SW480 (cell line): ENCODE data around the gene MDH1B.
"Not testable (repeated sequence)": the region's sequence is repeated elsewhere in the genome, so short reads cannot be mapped to it uniquely, and the experiment has no call there.

ENCODE experiments used
- DNase-seq: peaks from one replicate; pipeline ENCODE4 v3.0.0-alpha.2; 2016; ENCODE audit warnings: low spot score

The MDH1B gene

GRCh38 chr2:206766057-206766930, 1.2 kb upstream of the MDH1B start:
- no peak for DNase-seq

GRCh38 chr2:206764673-206765241, 371 bp downstream of the MDH1B start:
- DNase-seq = peak; percentile 3

DNA sequence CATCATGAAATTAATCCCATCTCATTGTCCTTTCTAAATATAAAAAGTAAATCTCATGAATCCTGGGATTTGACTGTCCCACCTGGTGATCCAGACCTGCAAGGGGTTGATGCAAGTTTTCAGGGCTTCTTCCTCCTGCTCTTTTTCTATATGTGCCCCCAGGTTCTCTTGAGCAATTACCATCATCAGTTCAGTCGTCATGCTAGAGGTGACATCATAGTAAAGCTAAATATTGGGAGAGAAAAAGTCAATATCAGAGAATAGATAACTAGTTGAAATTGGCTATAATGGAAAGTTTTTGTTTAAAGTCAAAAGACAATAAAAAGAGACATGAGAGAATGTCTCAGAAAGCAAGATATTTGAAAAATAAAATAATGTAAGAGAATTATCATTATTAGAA, 8.3 kb downstream of the MDH1B start:
- no peak for DNase-seq

DNA sequence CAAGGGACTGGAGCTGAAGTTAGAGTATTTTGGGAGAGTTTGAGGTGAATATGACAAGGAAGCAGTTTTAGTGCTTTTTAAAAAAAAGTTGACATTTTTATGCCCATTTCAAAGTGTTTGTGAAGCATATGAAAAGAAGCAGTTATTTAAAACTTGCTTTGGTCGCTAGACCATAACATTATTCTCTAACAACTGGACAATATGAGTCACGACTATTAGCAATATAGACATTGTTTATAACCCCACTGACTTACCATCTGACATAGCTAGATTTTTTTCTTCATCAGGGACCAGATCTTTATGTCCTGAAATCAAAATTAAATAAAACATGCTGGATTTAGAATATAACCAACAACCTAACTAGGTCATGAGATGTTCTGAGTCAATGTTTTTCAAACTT, 24.3 kb downstream of the MDH1B start:
- DNase-seq = no peak

- DNase-seq = no peak
Observed at GRCh38 chr2:206739271-206739670, 25.9 kb downstream of the MDH1B start.

DNA sequence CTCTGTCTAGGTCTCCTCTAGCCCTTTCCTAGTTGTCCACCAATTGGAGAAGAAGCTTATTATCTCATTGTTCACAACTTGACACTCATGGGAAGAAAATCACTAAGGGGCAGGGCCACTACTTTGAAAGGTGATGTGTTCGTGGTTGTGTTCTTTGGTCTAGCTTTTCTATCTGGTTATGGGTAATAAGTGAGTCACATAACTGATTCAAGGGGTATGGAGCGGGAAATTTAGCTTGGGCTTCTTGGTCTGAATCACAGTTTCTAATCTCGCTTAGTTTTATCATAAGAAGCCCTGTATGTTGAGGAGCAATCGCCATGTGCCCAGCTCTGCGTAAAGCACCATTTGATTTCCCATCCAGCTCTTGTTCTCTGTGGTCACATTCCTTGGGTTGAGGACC, 28.2 kb downstream of the MDH1B start:
- no peak for DNase-seq

DNA sequence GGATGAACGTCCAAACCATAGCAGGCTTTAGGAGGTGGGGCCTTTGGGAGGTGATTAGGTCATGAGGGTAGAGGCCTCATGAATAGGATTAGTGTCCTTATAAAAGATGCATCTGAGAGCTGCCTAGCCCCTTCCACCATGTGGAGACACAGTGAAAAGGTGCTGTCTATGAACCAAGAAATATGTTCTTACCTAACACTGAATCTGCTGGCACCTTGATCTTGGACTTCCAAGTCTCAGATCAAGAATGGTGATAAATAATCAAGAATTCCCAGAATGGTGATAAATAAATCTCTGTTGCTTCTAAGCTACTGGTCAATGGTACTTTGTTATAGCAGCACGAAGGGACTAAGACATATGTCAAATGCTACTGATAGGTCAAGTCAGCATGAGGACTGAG, 31.8 kb downstream of the MDH1B start:
- no peak for DNase-seq

DNA sequence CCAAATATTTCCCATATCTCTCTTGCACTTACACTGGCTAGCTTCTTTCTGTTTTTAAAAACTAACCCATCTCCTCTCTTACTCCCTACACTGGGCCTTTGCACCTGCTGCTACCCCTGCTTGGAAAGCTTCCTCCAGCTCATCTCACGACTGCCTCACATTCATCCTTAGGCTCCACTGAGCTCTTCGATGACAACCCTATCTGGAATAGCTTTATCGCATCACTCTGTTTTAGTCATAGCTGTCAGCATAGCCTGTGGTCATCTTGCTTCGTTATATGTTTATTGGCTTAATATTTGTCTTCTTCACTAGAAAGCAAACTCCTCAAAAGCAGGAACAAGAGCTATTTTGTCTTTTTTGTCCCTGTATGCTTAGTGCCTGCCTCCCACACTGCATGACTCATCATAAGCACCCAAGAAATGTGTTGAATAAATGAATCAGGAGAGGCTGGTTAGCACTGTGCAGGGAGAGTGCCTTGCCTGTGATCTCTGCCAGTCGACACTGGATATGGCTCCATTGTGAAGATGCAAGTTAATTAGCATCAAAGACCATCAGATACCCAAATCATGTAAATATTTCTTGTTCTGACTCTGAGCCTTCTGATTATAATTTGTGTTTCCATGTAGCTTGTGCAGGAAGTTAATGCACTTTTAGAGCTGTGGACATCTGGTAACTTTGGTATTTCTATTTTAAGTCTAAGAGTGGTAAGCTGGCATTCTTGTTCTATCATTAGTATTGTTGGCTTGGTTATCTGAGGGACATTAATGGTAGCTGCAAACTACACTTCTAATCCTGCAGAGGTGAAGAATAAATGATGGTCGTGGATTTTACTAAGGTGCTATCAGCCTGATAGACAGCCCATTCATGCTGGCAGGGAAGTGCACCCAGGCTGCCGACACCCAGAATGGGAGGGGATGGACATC, 36.6 kb downstream of the MDH1B start:
- DNase-seq = peak; percentile 24

GRCh38 chr2:206727287-206727686, 37.8 kb downstream of the MDH1B start:
- no peak for DNase-seq

GRCh38 chr2:206723288-206723687, 41.8 kb downstream of the MDH1B start:
- no peak for DNase-seq

DNA sequence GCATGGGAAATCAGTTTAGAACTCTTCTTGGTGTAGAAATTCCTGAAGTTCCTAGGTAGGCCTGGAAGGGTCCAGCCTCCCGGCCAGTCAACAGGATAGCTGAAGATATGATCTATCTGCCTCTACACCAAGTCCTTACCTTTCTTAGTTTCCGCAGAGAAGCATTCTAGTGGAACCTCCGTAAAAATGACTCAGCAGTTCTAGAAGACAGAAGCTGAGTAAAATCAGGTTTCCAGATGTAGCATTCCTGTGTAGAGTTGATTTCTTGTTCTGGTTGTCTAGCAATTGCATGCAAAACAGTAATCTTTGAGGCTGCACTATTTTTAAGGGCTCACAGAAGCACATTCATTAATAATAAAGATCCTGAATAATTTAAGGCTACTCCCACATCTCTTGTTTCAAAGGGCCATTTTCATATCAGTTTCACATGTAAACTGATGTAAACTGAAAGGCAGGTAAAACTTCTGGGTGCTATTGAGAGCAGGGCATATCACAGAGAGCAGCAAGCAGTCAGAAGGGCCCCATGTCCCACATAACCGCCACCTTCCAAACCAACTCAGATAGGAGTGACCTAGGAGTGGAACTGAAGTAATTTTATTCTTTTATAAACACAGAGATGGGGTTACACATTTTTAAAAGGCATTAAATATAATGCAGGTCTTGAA, 43.7 kb downstream of the MDH1B start:
- no peak for DNase-seq

DNA sequence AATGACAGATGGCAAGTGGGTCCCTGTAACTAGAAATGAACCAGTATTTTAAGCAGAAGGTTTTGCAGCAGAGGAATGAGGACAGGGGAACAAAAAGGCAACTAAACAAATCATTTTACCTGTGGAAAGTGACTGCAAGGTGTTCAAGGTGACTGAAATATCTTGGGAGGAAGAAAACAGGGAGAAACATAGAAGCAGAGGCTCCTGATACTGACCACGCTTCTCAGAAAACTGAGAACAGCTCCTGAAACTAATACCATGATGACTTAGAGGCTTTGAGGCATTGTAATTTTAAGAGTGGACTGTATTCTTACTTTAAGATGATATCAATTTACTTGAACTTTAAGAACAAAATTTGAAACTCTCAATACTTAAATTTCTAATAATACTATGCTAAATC, 46.8 kb downstream of the MDH1B start, which contains the start of gene DYTN:
Gene DYTN (minus strand): TSS at position 101 of the 400 bp plus-strand sequence. CDS start 117 bp downstream, outside the sequence.
- DNase-seq = no peak

- no peak for DNase-seq
Observed at GRCh38 chr2:206716623-206717022, 48.5 kb downstream of the MDH1B start.

- not testable (repeated sequence) for DNase-seq
Observed at GRCh38 chr2:206715183-206715582, 49.9 kb downstream of the MDH1B start.

DNA sequence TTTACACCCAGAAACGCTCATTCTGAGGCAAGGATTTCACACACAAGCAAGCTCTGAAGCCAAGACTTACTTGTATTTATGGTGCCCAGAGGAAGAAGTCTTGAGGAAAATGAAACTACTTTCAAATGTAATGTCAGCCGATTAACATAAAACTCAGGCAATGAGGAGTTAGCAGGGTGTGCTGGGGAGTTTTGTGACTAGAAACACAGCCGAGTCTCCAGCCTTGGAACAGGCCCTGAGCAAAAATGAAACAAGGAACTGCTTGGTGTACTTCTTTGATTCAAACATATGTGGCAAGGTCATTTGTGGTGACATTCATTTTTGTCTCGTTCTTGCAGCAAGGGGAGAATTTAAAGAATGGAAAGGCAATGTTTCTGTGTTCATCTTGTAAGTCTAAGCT, 51.4 kb downstream of the MDH1B start:
- no peak for DNase-seq

DNA sequence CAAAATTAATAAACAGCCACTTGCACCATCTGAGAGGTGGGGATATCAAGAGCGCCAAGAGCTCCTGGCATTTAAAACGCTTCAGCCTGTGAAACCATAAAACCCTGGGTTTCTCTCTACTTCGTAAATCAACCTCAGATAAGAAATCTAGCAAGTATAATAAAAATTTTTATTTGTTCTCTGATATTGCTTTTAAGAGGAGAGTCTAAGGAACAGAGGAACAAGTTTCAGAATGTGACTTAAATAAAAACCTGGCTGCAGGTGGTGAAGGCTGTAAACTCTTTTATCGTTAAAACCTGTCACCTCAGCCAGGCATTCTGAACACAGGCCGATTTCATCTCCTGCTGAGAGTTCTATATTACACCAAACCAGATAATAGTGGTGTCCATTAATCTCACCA, 56.8 kb downstream of the MDH1B start:
- DNase-seq = no peak

- DNase-seq = no peak
Observed at GRCh38 chr2:206707164-206707701, 57.9 kb downstream of the MDH1B start.

DNA sequence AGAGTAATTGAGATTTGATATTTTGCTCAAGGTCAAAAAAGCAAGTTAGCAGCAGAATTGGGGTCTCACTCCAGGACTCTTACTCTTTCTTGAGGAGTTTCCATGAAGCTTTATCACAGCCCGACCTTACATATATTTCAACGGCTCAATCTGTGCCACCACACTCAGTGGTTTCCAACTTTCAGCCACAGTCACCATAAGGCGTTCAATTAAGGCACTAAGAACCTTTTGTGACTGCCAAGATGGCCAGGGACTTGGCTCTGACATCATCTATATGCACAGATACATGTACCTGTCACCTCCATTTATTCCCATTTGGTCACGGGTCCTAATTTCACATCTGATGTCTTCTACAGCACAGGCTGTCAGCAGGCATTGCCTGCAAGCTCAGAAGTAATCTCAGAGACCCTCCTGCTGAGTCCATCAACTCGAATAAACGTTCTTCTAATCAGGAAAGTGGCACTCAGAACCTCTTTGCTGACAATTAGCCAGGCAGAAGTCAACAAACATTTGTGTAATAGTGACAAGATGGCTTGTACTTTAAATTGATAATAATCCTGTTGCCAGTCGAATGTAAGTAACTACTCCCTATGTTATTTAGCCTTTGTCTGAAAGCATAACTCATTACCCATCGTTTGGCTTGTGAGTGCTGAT, 63.0 kb downstream of the MDH1B start:
- DNase-seq = no peak

DNA sequence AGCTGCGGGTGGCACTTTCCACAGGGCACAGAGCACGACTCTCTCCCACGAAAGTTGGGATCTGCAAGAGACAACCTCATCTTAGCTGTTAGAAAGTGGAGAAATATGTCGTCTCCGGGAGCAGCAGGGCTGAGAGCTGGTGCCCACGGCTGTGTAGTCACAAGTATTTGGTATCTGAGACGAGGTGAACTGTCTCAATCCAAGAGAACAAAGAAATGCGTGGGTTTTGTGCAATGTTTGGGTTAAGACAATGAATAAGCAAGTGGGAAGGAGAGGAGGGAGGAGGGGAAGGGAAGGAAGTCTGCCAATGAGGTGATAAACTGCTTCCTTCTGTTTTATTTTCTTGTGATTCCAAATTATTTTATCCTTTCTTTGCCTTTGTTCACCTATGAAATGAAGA, 65.0 kb downstream of the MDH1B start:
- no peak for DNase-seq

- no peak for DNase-seq
Observed at GRCh38 chr2:206698811-206699210, 66.3 kb downstream of the MDH1B start.

DNA sequence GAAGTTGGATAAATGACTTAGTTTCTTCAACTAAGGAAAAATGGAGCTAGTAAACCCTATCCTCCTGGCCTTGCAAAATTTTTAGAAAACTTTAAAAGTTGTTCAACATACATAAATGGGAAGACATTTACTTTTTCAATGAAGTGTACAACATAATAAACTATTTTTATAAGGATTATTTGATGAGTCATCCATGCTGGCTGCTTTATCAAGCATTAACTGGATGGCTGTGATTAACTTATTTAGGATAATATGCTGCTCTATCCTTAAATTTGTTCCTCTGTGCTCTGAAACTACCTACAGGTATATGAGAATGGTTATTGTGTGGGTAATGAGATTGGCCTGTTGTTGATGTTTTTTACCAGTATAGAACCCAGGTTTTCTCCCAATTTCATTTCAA, 68.2 kb downstream of the MDH1B start:
- DNase-seq = no peak
